ENCODE results near the gene PRR13.
"Not testable (repeated sequence)": the region's sequence is repeated elsewhere in the genome, so short reads cannot be mapped to it uniquely, and the experiment has no call there.

The PRR13 gene

GRCh38 chr12:53474077-53474476 lies 32.5 kb downstream of the PRR13 start:
- no peak for FAIRE-seq

GRCh38 chr12:53474819-53475218 lies 33.3 kb downstream of the PRR13 start:
- FAIRE-seq: no peak

GRCh38 chr12:53476769-53477209 lies 35.3 kb downstream of the PRR13 start:
- FAIRE-seq: no peak

GRCh38 chr12:53478865-53479264 lies 37.3 kb downstream of the PRR13 start:
- FAIRE-seq: no peak

- no peak for FAIRE-seq
Measured at GRCh38 chr12:53479331-53479730, 37.8 kb downstream of the PRR13 start.

- FAIRE-seq: no peak
Measured at GRCh38 chr12:53480491-53481442, 39.2 kb downstream of the PRR13 start.

- FAIRE-seq: not testable (repeated sequence)
Measured at GRCh38 chr12:53481458-53481857, 39.9 kb downstream of the PRR13 start.

- FAIRE-seq: no peak
Measured at GRCh38 chr12:53481939-53482586, 40.5 kb downstream of the PRR13 start.

- FAIRE-seq: no peak
Measured at GRCh38 chr12:53482626-53483168, 41.2 kb downstream of the PRR13 start.

- no peak for FAIRE-seq
Measured at GRCh38 chr12:53483225-53483978, 41.9 kb downstream of the PRR13 start.

GRCh38 chr12:53483979-53484377 lies 42.4 kb downstream of the PRR13 start:
- FAIRE-seq: no peak

GRCh38 chr12:53484686-53485575 lies 43.4 kb downstream of the PRR13 start:
- FAIRE-seq: peak; percentile 13

GRCh38 chr12:53485955-53486735 lies 44.6 kb downstream of the PRR13 start:
- no peak for FAIRE-seq

- FAIRE-seq: no peak
Measured at GRCh38 chr12:53486736-53487487, 45.4 kb downstream of the PRR13 start.

- FAIRE-seq: no peak
Measured at GRCh38 chr12:53489242-53489864, 47.8 kb downstream of the PRR13 start.

GRCh38 chr12:53492188-53492587 lies 50.7 kb downstream of the PRR13 start:
- no peak for FAIRE-seq

GRCh38 chr12:53492830-53493609 lies 51.5 kb downstream of the PRR13 start:
- no peak for FAIRE-seq

- FAIRE-seq: no peak
Measured at GRCh38 chr12:53493610-53494391, 52.3 kb downstream of the PRR13 start.

Data from islet of Langerhans (tissue), 1 donor.